Keratinocyte (primary cell): ENCODE results near the gene SLC35E2B.
"Not testable (repeated sequence)": the region's sequence is repeated elsewhere in the genome, so short reads cannot be mapped to it uniquely, and the experiment has no call there.

Source experiments
- CTCF ChIP-seq, 3 experiments: IDR thresholded peaks in 1 of 3; conservative IDR thresholded peaks in 1 of 3; optimal IDR thresholded peaks in 1 of 3; 2 replicates in 2 of 3; 3 replicates in 1 of 3; pipeline versions ENCODE3 to v1.5.1; 2011; ENCODE audit warnings: low read length in 3 of 3, mild to moderate bottlenecking in 3 of 3, moderate library complexity in 2 of 3, control low read depth in 1 of 3, inconsistent platforms in 1 of 3; ENCODE audit not compliant: insufficient read depth in 2 of 3; ENCODE audit errors: extremely low read depth in 1 of 3
- EZH2 ChIP-seq: IDR thresholded peaks from one replicate; pipeline ENCODE4 v1.6.1; 2012; ENCODE audit warnings: inconsistent platforms, mild to moderate bottlenecking, low read length, moderate library complexity

DNA sequence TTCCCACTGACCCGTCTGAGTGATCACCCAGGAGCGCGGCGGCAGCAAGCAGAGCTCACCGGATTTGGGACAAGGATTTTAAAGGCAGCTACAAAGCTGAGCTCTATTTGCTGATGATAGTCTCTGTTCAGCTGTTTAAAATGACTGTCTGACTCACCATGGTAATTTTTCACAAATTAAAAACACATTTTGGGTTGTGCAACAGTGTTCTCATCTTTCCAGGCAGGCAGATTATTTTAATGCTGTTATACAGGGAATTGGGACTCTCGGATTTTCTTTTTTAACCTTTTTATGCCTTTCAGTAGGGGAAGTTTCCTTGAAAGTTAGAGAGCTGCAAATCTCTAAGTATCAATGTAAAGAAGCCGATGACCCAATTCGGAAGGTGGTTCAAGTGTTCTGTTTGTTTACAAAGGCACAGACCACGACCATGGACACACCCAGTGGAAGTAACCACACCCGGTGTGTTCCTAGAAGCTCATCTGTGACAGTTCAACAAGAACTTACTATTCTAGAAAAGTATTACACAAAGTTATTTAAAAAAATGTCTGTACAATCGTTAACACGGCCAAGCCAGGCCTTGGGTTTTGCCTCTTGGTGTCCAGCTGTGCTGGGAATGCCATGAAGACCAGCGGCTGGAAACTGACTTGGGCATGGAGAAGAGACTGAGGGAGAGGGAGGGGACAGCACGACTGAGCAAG is 35.9 kb upstream of the SLC35E2B start:
- not testable (repeated sequence) for TF ChIP-seq CTCF (optimal IDR thresholded peaks at IDR 0.05 in 1 of 3, IDR thresholded peaks at IDR 0.05 in 1 of 3, conservative IDR thresholded peaks at IDR 0.05 in 1 of 3; ENCODE audit: extremely low read depth in 1 of 3, insufficient read depth in 2 of 3, low read length in 3 of 3); EZH2
